Activated B cell treated with CpG ODN at 0.5 μM for 24 hours (primary cell): ENCODE data around the gene SPARCL1. TPM values are rescaled to one million over a fixed set of nuclear protein-coding genes. Genes with fewer than 3 reads are reported as not detected.
"Not testable (repeated sequence)": the region's sequence is repeated elsewhere in the genome, so short reads cannot be mapped to it uniquely, and the experiment has no call there.

Source experiments
- ATAC-seq: fragments of 200-7000 bp; cut with Tn5 transposase; one replicate; pipeline ENCODE4 v1.10.0; 2021; ENCODE audit warnings: low read depth, mild to moderate bottlenecking, moderate library complexity
- CTCF ChIA-PET: fragments of 350-600 bp; sonication (Branson Sonifier 250); formaldehyde crosslinking; loops from one replicate; lab custom pipeline; 2021; ENCODE audit warnings: antibody characterized with exemption; lab: Charles Lee
- POLR2A ChIA-PET: fragments of 350-600 bp; sonication (Branson Sonifier 250); formaldehyde crosslinking; loops from one replicate; lab custom pipeline; 2021; ENCODE audit warnings: antibody characterized with exemption; lab: Charles Lee
- DNase-seq: peaks from one replicate; pipeline ENCODE4 v3.0.0; 2022
- H3K27ac Mint-ChIP-seq: one replicate; pipeline ENCODE4 v1.8.0; 2020; ENCODE audit warnings: mixed read lengths
- H3K27me3 Mint-ChIP-seq: one replicate; pipeline ENCODE4 v1.8.0; 2021; ENCODE audit warnings: mixed read lengths
- H3K36me3 Mint-ChIP-seq: one replicate; pipeline ENCODE4 v1.8.0; 2021; ENCODE audit warnings: low read depth, mixed read lengths
- H3K4me1 Mint-ChIP-seq: one replicate; pipeline ENCODE4 v1.8.0; 2021; ENCODE audit warnings: mixed read lengths
- H3K4me3 Mint-ChIP-seq: one replicate; pipeline ENCODE4 v1.8.0; 2020; ENCODE audit warnings: mild to moderate bottlenecking, mixed read lengths
- H3K9me3 Mint-ChIP-seq: one replicate; pipeline ENCODE4 v1.8.0; 2020; ENCODE audit warnings: mixed read lengths
- intact Hi-C: fragments of 100-400 bp; cut with micrococcal nuclease; formaldehyde crosslinking; loops from one replicate; pipeline ENCODE4 v1.15.1; 2024
- total RNA-seq: library from RNA; stranded (reverse); gene quantifications from 2 replicates; pipeline ENCODE4 v1.2.3, GENCODE V29; 2022
- TF ChIP-seq, protein P1 (sequence below): fragments of 200-600 bp; IDR thresholded peaks from one replicate; pipeline ENCODE4 v1.8.0; 2022; ENCODE audit warnings: antibody characterized with exemption, mild to moderate bottlenecking

SPARCL1 gene
- total RNA-seq: not detected in 2 replicates

- TF ChIP-seq, protein P1, sequence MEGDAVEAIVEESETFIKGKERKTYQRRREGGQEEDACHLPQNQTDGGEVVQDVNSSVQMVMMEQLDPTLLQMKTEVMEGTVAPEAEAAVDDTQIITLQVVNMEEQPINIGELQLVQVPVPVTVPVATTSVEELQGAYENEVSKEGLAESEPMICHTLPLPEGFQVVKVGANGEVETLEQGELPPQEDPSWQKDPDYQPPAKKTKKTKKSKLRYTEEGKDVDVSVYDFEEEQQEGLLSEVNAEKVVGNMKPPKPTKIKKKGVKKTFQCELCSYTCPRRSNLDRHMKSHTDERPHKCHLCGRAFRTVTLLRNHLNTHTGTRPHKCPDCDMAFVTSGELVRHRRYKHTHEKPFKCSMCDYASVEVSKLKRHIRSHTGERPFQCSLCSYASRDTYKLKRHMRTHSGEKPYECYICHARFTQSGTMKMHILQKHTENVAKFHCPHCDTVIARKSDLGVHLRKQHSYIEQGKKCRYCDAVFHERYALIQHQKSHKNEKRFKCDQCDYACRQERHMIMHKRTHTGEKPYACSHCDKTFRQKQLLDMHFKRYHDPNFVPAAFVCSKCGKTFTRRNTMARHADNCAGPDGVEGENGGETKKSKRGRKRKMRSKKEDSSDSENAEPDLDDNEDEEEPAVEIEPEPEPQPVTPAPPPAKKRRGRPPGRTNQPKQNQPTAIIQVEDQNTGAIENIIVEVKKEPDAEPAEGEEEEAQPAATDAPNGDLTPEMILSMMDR: no peak
- ChIA-PET POLR2A (no interaction called here), CTCF (no interaction called here)
- no peak within 1 kb of the TSS for H3K4me3 Mint-ChIP-seq
- DNase-seq: no peak
- no peak for ATAC-seq
- no peaks in the 10 kb centered on the region for H3K4me1 Mint-ChIP-seq
- no peak within 1 kb of the TSS for H3K27ac Mint-ChIP-seq
- H3K36me3 Mint-ChIP-seq: no peaks in the 10 kb centered on the region
- H3K9me3 Mint-ChIP-seq: peaks cover 8% of the 10 kb centered on the region
- intact Hi-C loops: no loop called here
- H3K27me3 Mint-ChIP-seq: no peaks in the 10 kb centered on the region
Measured at GRCh38 chr4:87529187-87529586, at the start of gene SPARCL1. SPARCL1 (minus strand) TSS chr4:87529376; CDS start chr4:87499574, 29,802 bp downstream.

DNA sequence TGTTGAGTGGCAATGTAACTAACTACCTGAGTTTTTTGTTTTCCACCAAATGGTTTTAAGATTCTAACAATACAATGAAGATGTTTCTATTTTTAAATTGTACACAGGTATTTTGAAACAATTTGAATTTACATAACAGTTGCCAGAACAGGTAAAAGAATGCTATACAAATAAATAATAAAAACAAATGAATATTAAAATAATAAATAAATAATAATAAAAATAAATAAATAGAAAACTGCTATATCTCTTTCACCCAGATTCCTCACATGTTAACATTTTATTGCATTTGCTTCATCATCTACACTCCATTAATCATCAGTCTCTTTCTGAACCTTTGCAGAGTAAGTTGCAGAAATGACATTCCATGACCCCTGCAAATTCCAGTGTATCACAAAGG, 46.8 kb upstream of the SPARCL1 start:
- H3K4me1 Mint-ChIP-seq: no peaks in the 10 kb centered on the region
- CTCF ChIA-PET: no interaction called here
- H3K36me3 Mint-ChIP-seq: no peaks in the 10 kb centered on the region
- no peak overlapping the region for H3K27ac Mint-ChIP-seq
- peaks cover 3% of the 10 kb centered on the region for H3K9me3 Mint-ChIP-seq
- intact Hi-C loops: no loop called here
- DNase-seq (no peak), ATAC-seq (no peak)
- POLR2A ChIA-PET: no interaction called here
- no peak overlapping the region for H3K4me3 Mint-ChIP-seq
- peaks cover 5% of the 10 kb centered on the region for H3K27me3 Mint-ChIP-seq
- TF ChIP-seq, protein P1: no peak

DNA sequence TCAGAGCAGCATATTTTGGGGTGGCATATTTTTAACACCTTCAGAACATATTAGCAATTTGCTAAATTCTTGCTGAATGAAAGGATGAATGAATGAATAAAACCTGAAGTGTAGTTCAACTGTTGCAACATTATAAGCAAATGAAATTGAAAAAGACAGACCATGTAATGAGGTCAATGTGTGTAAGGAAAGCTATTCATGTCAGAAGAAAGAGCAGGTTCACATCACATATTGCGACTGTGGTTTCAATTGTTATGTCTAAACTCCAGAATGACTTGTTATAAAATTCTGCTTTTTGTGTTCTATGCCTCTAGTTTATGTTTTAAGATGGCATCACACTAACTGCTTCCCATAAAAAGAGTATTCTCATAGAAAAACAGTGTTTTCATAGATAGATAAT, 46.2 kb upstream of the SPARCL1 start:
- H3K4me3 Mint-ChIP-seq: no peak overlapping the region
- intact Hi-C loops: no loop called here
- ATAC-seq (no peak), DNase-seq (no peak)
- no peaks in the 10 kb centered on the region for H3K4me1 Mint-ChIP-seq
- H3K36me3 Mint-ChIP-seq: no peaks in the 10 kb centered on the region
- no peak overlapping the region for H3K27ac Mint-ChIP-seq
- H3K9me3 Mint-ChIP-seq: peaks cover 3% of the 10 kb centered on the region
- ChIA-PET CTCF (no interaction called here), POLR2A (no interaction called here)
- TF ChIP-seq, protein P1: no peak
- peaks cover 5% of the 10 kb centered on the region for H3K27me3 Mint-ChIP-seq

DNA sequence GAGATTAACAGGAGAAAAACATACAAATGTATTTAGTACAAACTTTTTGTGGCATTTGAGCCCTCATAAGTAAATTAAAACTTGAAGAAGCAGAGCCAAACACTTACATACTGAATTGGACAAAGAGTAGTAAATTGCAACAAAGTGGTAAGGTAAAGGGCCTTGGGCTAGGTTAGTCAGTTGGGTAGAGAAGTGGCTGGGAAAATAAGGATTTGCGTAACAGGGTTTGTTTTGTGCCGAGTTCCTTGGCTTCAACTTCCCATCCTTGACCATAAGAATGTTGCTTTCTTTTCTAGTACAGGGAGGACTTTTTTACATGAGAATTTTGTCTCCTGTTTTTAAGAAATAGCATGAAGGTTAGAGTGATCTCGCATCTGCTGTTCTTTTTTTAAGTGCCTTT, 45.8 kb upstream of the SPARCL1 start:
- H3K36me3 Mint-ChIP-seq: no peaks in the 10 kb centered on the region
- ChIA-PET POLR2A (no interaction called here), CTCF (no interaction called here)
- peaks cover 5% of the 10 kb centered on the region for H3K27me3 Mint-ChIP-seq
- ATAC-seq (no peak), DNase-seq (no peak)
- intact Hi-C loops: no loop called here
- no peaks in the 10 kb centered on the region for H3K4me1 Mint-ChIP-seq
- TF ChIP-seq, protein P1: no peak
- no peak overlapping the region for H3K27ac Mint-ChIP-seq
- no peak overlapping the region for H3K4me3 Mint-ChIP-seq
- H3K9me3 Mint-ChIP-seq: peaks cover 3% of the 10 kb centered on the region

- intact Hi-C loops: not testable (repeated sequence)
Measured at GRCh38 chr4:87574376-87574775, 45.2 kb upstream of the SPARCL1 start.

DNA sequence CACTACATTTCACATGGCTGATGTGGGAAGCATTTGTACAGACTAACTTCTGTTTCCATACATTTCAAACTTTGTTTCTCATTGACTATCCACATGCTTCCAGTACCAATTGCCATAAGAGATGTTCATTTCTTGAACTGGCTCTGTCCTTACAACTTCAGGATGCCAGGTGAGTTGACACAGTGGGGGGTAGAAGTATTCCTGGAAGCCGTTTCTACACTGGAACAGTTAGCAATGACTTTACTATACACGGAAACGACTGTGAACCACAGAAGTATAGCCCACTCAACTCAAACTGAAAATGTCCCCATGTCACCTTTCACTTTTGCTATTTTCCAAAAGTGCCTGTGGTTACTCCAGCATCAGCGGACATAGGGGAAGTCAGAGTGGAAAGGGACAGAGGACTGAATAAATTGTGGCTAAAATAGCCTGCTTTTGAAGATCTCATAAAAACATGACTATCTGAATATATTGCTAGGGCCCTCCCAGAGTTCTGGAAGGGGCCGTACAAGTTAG, 41.2 kb upstream of the SPARCL1 start:
- Mint-ChIP-seq H3K27me3 (peaks cover 11% of the 10 kb centered on the region), H3K36me3 (no peaks in the 10 kb centered on the region), H3K4me3 (no peak overlapping the region), H3K27ac (no peak overlapping the region), H3K4me1 (no peaks in the 10 kb centered on the region), H3K9me3 (peaks cover 3% of the 10 kb centered on the region)
- ChIA-PET CTCF (no interaction called here), POLR2A (no interaction called here)
- TF ChIP-seq, protein P1: no peak
- ATAC-seq (no peak), DNase-seq (no peak)
- intact Hi-C loops: no loop called here

More at GRCh38 chr4:87574376-87574775, 45.2 kb upstream of the SPARCL1 start:
- H3K27ac Mint-ChIP-seq, DNase-seq, ATAC-seq, H3K4me1 Mint-ChIP-seq, CTCF ChIA-PET, H3K36me3 Mint-ChIP-seq, H3K9me3 Mint-ChIP-seq, H3K27me3 Mint-ChIP-seq, H3K4me3 Mint-ChIP-seq, POLR2A ChIA-PET: not testable (repeated sequence)
